T-helper 2 cell treated with Interferon-gamma antibody and Interleukin-4, amounts not matched to agents 5 μg/mL and 100 μg/mL, for 36 hours (primary cell): ENCODE results near the gene ZNF592.
A peak's percentile ranks its signal among the peaks of the same experiment; 100 is the strongest.

Source experiments
- DNase-seq: peaks from one replicate; pipeline ENCODE4 v3.0.0; 2021; ENCODE audit warnings: low spot score
- H3K27ac Mint-ChIP-seq: one replicate; pipeline ENCODE4 v1.8.0; 2021; ENCODE audit warnings: mild to moderate bottlenecking, mixed read lengths
- H3K27me3 Mint-ChIP-seq: one replicate; pipeline ENCODE4 v1.8.0; 2021; ENCODE audit warnings: low read depth, mixed read lengths
- H3K36me3 Mint-ChIP-seq: one replicate; pipeline ENCODE4 v1.8.0; 2021; ENCODE audit warnings: low read depth, mixed read lengths
- H3K4me1 Mint-ChIP-seq: one replicate; pipeline ENCODE4 v1.8.0; 2021; ENCODE audit warnings: low read depth, mixed read lengths
- H3K4me3 Mint-ChIP-seq: one replicate; pipeline ENCODE4 v1.8.0; 2022; ENCODE audit warnings: mild to moderate bottlenecking, moderate library complexity, mixed read lengths
- H3K9me3 Mint-ChIP-seq: one replicate; pipeline ENCODE4 v1.8.0; 2021; ENCODE audit warnings: mixed read lengths

Gene ZNF592, protein sequence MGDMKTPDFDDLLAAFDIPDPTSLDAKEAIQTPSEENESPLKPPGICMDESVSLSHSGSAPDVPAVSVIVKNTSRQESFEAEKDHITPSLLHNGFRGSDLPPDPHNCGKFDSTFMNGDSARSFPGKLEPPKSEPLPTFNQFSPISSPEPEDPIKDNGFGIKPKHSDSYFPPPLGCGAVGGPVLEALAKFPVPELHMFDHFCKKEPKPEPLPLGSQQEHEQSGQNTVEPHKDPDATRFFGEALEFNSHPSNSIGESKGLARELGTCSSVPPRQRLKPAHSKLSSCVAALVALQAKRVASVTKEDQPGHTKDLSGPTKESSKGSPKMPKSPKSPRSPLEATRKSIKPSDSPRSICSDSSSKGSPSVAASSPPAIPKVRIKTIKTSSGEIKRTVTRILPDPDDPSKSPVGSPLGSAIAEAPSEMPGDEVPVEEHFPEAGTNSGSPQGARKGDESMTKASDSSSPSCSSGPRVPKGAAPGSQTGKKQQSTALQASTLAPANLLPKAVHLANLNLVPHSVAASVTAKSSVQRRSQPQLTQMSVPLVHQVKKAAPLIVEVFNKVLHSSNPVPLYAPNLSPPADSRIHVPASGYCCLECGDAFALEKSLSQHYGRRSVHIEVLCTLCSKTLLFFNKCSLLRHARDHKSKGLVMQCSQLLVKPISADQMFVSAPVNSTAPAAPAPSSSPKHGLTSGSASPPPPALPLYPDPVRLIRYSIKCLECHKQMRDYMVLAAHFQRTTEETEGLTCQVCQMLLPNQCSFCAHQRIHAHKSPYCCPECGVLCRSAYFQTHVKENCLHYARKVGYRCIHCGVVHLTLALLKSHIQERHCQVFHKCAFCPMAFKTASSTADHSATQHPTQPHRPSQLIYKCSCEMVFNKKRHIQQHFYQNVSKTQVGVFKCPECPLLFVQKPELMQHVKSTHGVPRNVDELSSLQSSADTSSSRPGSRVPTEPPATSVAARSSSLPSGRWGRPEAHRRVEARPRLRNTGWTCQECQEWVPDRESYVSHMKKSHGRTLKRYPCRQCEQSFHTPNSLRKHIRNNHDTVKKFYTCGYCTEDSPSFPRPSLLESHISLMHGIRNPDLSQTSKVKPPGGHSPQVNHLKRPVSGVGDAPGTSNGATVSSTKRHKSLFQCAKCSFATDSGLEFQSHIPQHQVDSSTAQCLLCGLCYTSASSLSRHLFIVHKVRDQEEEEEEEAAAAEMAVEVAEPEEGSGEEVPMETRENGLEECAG (N-terminal part only)

GRCh38 chr15:84748274-84749110 is at the start of gene ZNF592:
TSS of gene ZNF592 (plus strand) at chr15:84748592. CDS start at chr15:84782676, 34,084 bp downstream.
- H3K27ac Mint-ChIP-seq, result peak within 1 kb of the TSS; percentile 95
- no peaks in the 10 kb centered on the region for H3K9me3 Mint-ChIP-seq
- H3K27me3 Mint-ChIP-seq, result no peaks in the 10 kb centered on the region
- peak within 1 kb of the TSS; percentile 94 for H3K4me3 Mint-ChIP-seq
- DNase-seq, result peak; percentile 78
- H3K36me3 Mint-ChIP-seq, result peaks cover 33% of the 10 kb centered on the region
- H3K4me1 Mint-ChIP-seq, result peaks cover 48% of the 10 kb centered on the region

DNA sequence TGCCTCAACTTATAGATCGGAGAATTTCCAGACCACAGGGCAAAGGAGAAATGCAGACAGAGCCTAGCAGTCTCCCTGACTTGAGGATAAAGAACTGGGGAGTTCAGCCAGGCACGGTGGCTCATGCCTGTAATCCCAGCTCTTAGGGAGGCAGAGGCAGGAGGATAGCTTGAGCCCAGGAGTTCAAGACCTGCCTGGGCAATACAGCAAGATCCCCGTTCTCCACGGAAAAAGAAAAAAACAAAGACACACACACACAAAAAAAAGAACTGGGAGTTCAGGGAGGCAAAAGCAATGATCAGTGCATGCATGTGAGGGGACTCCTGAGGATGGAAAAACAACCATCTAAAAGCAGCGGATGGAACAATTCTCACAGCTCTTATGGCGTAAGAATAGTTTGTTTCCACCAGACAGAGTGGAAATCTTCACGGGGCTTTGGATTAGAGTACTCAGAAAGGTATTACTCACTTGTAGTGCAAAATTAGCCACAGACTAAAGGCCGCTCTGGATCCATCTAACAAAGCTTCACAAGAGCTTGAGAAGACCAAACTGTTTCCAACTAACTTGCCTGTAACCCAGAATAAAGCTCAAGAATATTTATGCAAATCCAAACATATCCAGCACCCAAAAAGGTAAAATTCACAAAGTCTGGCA is 48.7 kb upstream of the ZNF592 start:
- Mint-ChIP-seq H3K27me3 (no peaks in the 10 kb centered on the region), H3K4me3 (no peak overlapping the region), H3K4me1 (peaks cover 30% of the 10 kb centered on the region), H3K27ac (no peak overlapping the region), H3K9me3 (no peaks in the 10 kb centered on the region), H3K36me3 (peaks cover 12% of the 10 kb centered on the region)
- DNase-seq, result no peak

DNA sequence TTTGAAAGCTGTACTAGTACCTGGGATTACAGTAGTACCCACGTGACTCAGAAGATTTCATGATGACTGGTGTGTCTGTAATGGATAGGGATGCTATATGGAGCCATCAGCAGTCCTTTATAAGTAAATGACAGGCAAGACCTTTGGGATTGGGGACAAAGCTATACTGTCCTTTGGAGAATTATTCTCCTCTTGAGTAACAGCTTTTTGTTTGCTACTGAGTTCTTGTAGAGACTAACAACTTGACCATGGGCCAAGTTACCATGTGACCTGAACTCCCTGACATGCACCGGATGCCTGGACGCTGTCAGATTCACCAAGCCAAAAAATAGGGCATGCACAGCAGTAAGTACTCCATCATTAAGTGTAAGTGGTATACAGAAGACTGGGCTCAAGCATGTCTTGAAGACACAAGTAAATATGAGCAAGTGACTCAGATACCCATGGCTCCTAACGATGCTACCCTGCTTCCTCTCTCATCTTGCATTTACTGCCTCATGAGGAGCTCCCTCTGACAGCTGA is 45.4 kb upstream of the ZNF592 start:
- no peak overlapping the region for H3K27ac Mint-ChIP-seq

GRCh38 chr15:84703808-84704207 is 44.6 kb upstream of the ZNF592 start:
- Mint-ChIP-seq H3K27ac (no peak overlapping the region), H3K27me3 (no peaks in the 10 kb centered on the region), H3K4me1 (peaks cover 33% of the 10 kb centered on the region), H3K4me3 (no peak overlapping the region), H3K9me3 (no peaks in the 10 kb centered on the region), H3K36me3 (peaks cover 23% of the 10 kb centered on the region)
- DNase-seq, result no peak

More for the DNA sequence above, 45.4 kb upstream of the ZNF592 start:
- Mint-ChIP-seq H3K27me3 (no peaks in the 10 kb centered on the region), H3K36me3 (peaks cover 18% of the 10 kb centered on the region), H3K4me3 (no peak overlapping the region), H3K9me3 (no peaks in the 10 kb centered on the region), H3K4me1 (peaks cover 28% of the 10 kb centered on the region)
- no peak for DNase-seq

DNA sequence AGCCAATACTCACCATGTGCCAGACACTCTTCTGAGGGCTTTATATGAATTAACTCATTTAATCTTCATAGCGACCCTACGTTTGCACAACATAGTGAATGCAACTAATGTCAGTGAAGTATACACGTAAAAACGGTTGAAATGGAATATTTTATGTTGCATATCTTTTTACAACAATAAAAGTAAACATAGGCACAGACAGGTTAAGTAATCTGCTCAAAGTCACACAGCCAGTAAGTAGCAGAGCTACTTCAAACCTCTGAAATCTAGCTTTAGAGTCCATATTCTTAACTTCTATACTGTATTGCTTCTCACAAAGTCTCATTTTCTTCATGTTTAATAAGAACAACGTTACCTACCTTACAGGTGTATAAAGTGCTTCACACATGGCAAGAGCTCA is 34.0 kb upstream of the ZNF592 start:
- H3K4me3 Mint-ChIP-seq, result peak overlapping the region; percentile 96
- H3K36me3 Mint-ChIP-seq, result peaks cover 22% of the 10 kb centered on the region
- H3K27me3 Mint-ChIP-seq, result no peaks in the 10 kb centered on the region
- H3K27ac Mint-ChIP-seq, result peak overlapping the region; percentile 98
- no peak for DNase-seq
- H3K9me3 Mint-ChIP-seq, result no peaks in the 10 kb centered on the region
- H3K4me1 Mint-ChIP-seq, result peaks cover 35% of the 10 kb centered on the region

GRCh38 chr15:84714821-84715220 is 33.6 kb upstream of the ZNF592 start:
- H3K27me3 Mint-ChIP-seq, result no peaks in the 10 kb centered on the region
- H3K9me3 Mint-ChIP-seq, result no peaks in the 10 kb centered on the region
- H3K4me3 Mint-ChIP-seq, result peak overlapping the region; percentile 96
- H3K4me1 Mint-ChIP-seq, result peaks cover 35% of the 10 kb centered on the region
- no peak for DNase-seq
- peaks cover 22% of the 10 kb centered on the region for H3K36me3 Mint-ChIP-seq
- H3K27ac Mint-ChIP-seq, result peak overlapping the region; percentile 98

DNA sequence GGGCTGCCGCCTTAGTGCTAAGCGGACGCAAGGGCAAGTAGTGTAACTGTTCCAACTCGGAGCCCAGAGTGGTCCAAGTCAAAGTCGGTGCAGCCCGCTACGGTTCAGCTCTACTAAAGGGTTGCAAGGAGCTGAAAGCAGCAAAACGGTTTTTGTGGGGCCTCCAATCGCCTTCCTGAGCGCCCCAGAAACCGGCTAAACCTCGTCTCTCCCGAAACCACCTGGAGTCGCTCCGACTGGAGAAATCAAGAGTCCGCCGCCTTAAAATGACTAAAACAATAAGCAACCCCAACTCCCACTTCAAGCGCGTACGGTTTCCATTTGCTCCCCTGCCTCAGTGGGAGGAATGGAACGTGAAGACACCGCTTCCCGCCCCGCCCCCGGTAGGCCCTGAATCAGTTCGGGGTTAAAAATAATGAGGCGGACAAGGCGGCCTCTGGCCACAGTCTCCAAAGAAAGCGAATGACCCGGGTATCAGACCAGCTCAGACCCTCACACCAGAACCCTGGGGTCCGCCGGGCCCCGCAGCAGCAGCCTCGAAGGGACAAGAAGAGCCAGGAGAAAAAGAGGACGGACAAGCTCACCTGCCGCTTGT is 32.9 kb upstream of the ZNF592 start:
- peaks cover 22% of the 10 kb centered on the region for H3K36me3 Mint-ChIP-seq
- peak overlapping the region; percentile 98 for H3K27ac Mint-ChIP-seq
- H3K27me3 Mint-ChIP-seq, result no peaks in the 10 kb centered on the region
- H3K4me3 Mint-ChIP-seq, result peak overlapping the region; percentile 96
- no peaks in the 10 kb centered on the region for H3K9me3 Mint-ChIP-seq
- DNase-seq, result peak; percentile 56
- H3K4me1 Mint-ChIP-seq, result peaks cover 35% of the 10 kb centered on the region

GRCh38 chr15:84716036-84716732 is 32.2 kb upstream of the ZNF592 start, which contains the start of gene SEC11A:
TSS of gene SEC11A (minus strand) at chr15:84716139. CDS start at chr15:84716075, 64 bp downstream.
- DNase-seq, result peak; percentile 95
- Mint-ChIP-seq H3K27ac (peak within 1 kb of the TSS; percentile 98), H3K4me1 (peaks cover 38% of the 10 kb centered on the region), H3K9me3 (no peaks in the 10 kb centered on the region), H3K27me3 (no peaks in the 10 kb centered on the region), H3K36me3 (peaks cover 22% of the 10 kb centered on the region), H3K4me3 (peak within 1 kb of the TSS; percentile 96)

- H3K27me3 Mint-ChIP-seq, result no peaks in the 10 kb centered on the region
- peaks cover 38% of the 10 kb centered on the region for H3K4me1 Mint-ChIP-seq
- no peak for DNase-seq
- H3K27ac Mint-ChIP-seq, result peak overlapping the region; percentile 51
- peak overlapping the region; percentile 27 for H3K4me3 Mint-ChIP-seq
- no peaks in the 10 kb centered on the region for H3K9me3 Mint-ChIP-seq
- peaks cover 3% of the 10 kb centered on the region for H3K36me3 Mint-ChIP-seq
Observed at GRCh38 chr15:84721371-84721770, 27.0 kb upstream of the ZNF592 start.

DNA sequence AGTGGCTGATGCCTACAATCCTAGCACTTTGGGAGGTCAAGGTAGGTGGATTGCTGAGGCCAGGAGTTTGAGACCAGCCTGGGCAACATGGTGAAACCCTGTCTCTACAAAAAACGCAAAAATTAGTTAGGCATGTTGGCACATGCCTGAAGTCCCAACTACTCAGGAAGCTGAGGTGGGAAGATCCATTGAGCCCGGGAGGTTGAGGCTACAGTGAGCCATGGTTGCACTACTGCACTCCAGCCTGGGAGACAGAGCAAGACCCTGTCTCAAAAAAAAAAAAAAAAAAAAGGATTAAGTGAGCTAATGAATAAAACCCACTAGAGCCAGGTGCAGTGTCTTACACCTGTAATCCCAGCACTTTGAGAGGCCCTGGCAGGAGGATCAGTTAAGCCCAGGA is 25.8 kb upstream of the ZNF592 start:
- peaks cover 38% of the 10 kb centered on the region for H3K4me1 Mint-ChIP-seq
- no peak overlapping the region for H3K4me3 Mint-ChIP-seq
- DNase-seq, result no peak
- peaks cover 1% of the 10 kb centered on the region for H3K36me3 Mint-ChIP-seq
- no peak overlapping the region for H3K27ac Mint-ChIP-seq
- no peaks in the 10 kb centered on the region for H3K27me3 Mint-ChIP-seq
- H3K9me3 Mint-ChIP-seq, result no peaks in the 10 kb centered on the region

- Mint-ChIP-seq H3K27me3 (no peaks in the 10 kb centered on the region), H3K4me3 (peak overlapping the region; percentile 73), H3K9me3 (no peaks in the 10 kb centered on the region), H3K27ac (peak overlapping the region; percentile 90), H3K36me3 (peaks cover 1% of the 10 kb centered on the region), H3K4me1 (peaks cover 41% of the 10 kb centered on the region)
- no peak for DNase-seq
Observed at GRCh38 chr15:84725001-84725491, 23.3 kb upstream of the ZNF592 start.
